H1 (cell line): ENCODE results near the gene ICA1. TPM values are rescaled to one million over a fixed set of nuclear protein-coding genes. Genes with fewer than 3 reads are reported as not detected.

Source experiments
- GTF2F1 ChIP-seq: IDR thresholded peaks from 2 replicates; pipeline ENCODE4 v1.6.1; 2012; ENCODE audit warnings: low read depth, low read length, improper control_type of control experiment, borderline replicate concordance
- JUN ChIP-seq: IDR thresholded peaks from 2 replicates; pipeline ENCODE4 v1.6.1; 2011; ENCODE audit warnings: low read depth, mild to moderate bottlenecking, improper control_type of control experiment, low read length
- polyA plus RNA-seq, 7 experiments: library from polyadenylated mRNA; depleted of rRNA in 3 of 7; stranded (reverse) in 5 of 7; unstranded in 2 of 7; fragments of >200 nt in 5 of 7; fragments of 200-250 nt in 2 of 7; gene quantifications; 1 replicate in 5 of 7; 2 replicates in 1 of 7; 4 replicates in 1 of 7; pipeline versions ENCODE4 v1.2.1 to v1.2.3, GENCODE V29; 2011 to 2013; ENCODE audit warnings: missing spikeins in 2 of 7, mixed read lengths in 2 of 7
- total RNA-seq: library from RNA; stranded (reverse); fragmentation: NEBNext Ultra II Directional; extraction: Animal tissue kit (Norgen Biotek cat#: 25700); gene quantifications from 2 replicates; pipeline ENCODE4 v1.2.1, GENCODE V29; 2021

ICA1 gene
- total and polyA plus RNA-seq, 2 of the 8 experiments (the other 6 are each of a cell fraction or from before 2014, with no cell fraction given), result 14.9 to 37.1 TPM

DNA sequence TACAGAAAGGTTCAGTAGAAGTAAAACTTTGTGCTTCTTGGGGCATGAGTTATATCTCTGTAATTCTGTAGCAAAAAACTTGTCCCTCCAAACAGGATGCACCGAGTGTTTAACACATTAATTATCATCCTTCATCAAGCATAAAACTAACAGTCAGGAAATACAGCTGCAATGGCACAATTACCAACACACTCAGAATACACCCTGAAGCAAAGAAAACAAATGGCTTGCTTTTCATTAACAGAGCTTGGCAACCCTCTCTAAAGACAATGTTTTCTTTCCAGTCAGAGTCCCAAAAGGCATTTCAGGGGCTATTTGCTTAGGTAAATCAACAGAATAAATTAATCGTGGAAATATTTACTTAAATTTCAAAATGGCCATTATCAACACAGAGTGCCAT lies 107.7 kb downstream of the ICA1 start (continued):
- TF ChIP-seq GTF2F1 (no peak), JUN (no peak)
